ENCODE results near the gene TNFRSF6B.

DNA sequence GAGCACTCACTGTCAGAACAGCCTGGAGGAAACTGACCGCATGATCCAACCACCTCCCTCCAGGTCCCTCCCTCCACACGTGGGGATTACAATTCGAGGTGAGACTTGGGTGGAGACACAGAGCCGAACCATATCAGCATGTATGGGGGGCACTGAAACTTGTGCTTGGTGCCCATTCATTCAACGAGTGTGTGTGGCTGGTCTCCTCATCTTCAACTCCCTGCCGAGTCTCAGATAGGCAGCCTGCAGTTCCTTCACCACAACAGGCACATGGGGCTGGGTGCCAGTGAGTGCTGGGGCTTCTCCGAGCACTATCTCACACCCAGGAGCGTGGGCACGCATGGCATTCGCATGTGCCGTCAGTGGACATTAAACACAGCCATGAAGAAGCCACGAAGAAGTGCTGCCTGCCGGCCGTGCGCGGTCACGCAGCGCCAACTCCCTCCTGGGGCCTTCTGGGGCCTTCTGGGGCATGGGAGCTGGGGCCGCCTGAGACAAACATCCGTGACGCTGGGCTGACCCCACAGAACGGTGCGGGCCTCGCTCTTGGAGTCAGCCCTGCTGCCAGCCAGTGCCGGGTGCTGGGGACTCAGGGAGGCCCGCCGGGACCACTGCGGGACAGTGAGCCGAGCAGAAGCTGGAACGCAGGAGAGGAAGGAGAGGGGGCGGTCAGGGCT, 39.1 kb upstream of the TNFRSF6B start:
- TF ChIP-seq EZH2 (IDR thresholded peaks at IDR 0.05; ENCODE audit: low read length, missing control alignments): no peak
- no peak for TF ChIP-seq CTCF (conservative IDR thresholded peaks at IDR 0.05 in 1 of 2, IDR thresholded peaks at IDR 0.05 in 1 of 2; ENCODE audit: low read depth in 1 of 2, low read length in 2 of 2)

Measured in fibroblast of lung (primary cell).